Uterus (tissue), 2 donors: ENCODE results near the gene ZBTB20.

Source experiments
- POLR2A ChIP-seq, 2 donors: fragments of 450-650 bp; IDR thresholded peaks; one replicate each; pipeline ENCODE4 v1.6.1; 2016; ENCODE audit warnings: antibody characterized with exemption in 2 of 2, mild to moderate bottlenecking in 1 of 2, moderate library complexity in 1 of 2
- TF ChIP-seq, protein P1 (sequence below), 4 experiments: fragments of 200-600 bp in 2 of 4; fragments of 450-650 bp in 2 of 4; sonication (generic) in 2 of 4; IDR thresholded peaks; one replicate each; pipeline ENCODE4 v1.5.1; 2016 to 2019; ENCODE audit warnings: antibody characterized with exemption in 4 of 4, mild to moderate bottlenecking in 2 of 4, moderate library complexity in 1 of 4

GRCh38 chr3:114411190-114411668, 735.9 kb downstream of the ZBTB20 start:
- TF ChIP-seq, protein P1, sequence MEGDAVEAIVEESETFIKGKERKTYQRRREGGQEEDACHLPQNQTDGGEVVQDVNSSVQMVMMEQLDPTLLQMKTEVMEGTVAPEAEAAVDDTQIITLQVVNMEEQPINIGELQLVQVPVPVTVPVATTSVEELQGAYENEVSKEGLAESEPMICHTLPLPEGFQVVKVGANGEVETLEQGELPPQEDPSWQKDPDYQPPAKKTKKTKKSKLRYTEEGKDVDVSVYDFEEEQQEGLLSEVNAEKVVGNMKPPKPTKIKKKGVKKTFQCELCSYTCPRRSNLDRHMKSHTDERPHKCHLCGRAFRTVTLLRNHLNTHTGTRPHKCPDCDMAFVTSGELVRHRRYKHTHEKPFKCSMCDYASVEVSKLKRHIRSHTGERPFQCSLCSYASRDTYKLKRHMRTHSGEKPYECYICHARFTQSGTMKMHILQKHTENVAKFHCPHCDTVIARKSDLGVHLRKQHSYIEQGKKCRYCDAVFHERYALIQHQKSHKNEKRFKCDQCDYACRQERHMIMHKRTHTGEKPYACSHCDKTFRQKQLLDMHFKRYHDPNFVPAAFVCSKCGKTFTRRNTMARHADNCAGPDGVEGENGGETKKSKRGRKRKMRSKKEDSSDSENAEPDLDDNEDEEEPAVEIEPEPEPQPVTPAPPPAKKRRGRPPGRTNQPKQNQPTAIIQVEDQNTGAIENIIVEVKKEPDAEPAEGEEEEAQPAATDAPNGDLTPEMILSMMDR (IDR thresholded peaks at IDR 0.05) = no peak
- no peak for TF ChIP-seq POLR2A (IDR thresholded peaks at IDR 0.05)
